PC-3 (cell line): ENCODE results near the gene ZNF296.

ENCODE experiments used
- EZH2 ChIP-seq: fragments of 300-600 bp; sonication (generic); IDR thresholded peaks from one replicate; pipeline ENCODE4 v1.6.1; 2017; ENCODE audit warnings: antibody characterized with exemption, mild to moderate bottlenecking, low read length; ENCODE audit not compliant: unreplicated experiment
- TF ChIP-seq, protein P1 (sequence below): fragments of 300-600 bp; sonication (generic); conservative IDR thresholded peaks from 2 replicates; pipeline ENCODE4 v1.5.1; 2017; ENCODE audit warnings: antibody characterized with exemption, low read depth, mild to moderate bottlenecking, low read length

DNA sequence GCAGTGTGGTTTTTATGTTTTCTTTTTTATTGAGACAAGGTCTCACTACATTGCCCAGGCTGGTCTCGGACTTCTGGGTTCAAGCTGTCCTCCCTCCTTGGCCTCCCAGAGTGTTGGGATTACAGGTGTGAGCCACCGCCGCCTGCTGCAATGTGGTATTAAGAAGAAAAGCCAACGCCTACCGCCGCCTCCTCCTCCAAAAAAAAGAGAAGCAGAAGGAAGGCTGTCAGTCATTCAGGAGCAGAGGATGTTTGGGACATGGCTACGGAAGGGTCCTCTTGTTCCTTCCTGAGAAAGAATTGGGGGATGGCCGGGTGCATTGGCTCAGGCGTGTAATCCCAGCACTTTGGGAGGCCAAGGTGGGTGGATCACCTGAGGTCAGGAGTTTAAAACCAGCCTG, 17.9 kb upstream of the ZNF296 start:
- TF ChIP-seq, protein P1, sequence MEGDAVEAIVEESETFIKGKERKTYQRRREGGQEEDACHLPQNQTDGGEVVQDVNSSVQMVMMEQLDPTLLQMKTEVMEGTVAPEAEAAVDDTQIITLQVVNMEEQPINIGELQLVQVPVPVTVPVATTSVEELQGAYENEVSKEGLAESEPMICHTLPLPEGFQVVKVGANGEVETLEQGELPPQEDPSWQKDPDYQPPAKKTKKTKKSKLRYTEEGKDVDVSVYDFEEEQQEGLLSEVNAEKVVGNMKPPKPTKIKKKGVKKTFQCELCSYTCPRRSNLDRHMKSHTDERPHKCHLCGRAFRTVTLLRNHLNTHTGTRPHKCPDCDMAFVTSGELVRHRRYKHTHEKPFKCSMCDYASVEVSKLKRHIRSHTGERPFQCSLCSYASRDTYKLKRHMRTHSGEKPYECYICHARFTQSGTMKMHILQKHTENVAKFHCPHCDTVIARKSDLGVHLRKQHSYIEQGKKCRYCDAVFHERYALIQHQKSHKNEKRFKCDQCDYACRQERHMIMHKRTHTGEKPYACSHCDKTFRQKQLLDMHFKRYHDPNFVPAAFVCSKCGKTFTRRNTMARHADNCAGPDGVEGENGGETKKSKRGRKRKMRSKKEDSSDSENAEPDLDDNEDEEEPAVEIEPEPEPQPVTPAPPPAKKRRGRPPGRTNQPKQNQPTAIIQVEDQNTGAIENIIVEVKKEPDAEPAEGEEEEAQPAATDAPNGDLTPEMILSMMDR = no peak
- no peak for TF ChIP-seq EZH2
